ENCODE measurements around the gene SPATS2. TPM values are rescaled to one million over a fixed set of nuclear protein-coding genes. Genes with fewer than 3 reads are reported as not detected.

Gene SPATS2
- total RNA-seq, 4 donors from 2014 or later = 3.3 to 46.0 (median 16.0) TPM

- no peak overlapping the region for H3K4me3 ChIP-seq
- no peak overlapping the region for H3K27ac ChIP-seq
- no peaks in the 10 kb centered on the region for H3K9me3 ChIP-seq
- H3K4me1 ChIP-seq = no peaks in the 10 kb centered on the region
- TF ChIP-seq CTCF (IDR thresholded peaks at IDR 0.05) (no peak), POLR2A (IDR thresholded peaks at IDR 0.05) (no peak)
- H3K27me3 ChIP-seq = no peaks in the 10 kb centered on the region
- intact Hi-C loops (cut with DNase I; ENCODE audit: low total_unique reads) = no loop called here
- no peaks in the 10 kb centered on the region for H3K36me3 ChIP-seq
- no peak for DNase-seq
These were observed 45.7 kb downstream of the SPATS2 start for GRCh38 chr12:49413010-49413409.

DNA sequence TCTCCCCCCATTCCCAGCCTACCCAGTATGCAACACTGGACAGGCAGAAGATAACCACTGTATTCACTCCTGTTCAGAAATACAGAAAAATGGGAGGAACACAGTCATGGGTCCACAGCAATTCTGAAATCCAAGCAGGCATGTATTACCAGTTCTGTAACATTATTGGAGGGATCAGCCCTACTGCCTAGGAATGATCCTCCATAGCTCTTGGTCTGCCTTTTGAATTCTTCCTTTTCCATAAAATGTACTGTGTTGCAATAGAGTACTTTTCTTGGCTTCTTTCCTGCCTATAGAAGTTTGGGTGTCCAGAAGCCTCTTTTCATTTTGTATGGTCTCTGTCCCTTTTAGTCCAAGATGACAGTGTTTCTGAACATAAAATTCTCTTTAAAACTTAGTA is 46.5 kb downstream of the SPATS2 start:
- TF ChIP-seq CTCF (IDR thresholded peaks at IDR 0.05) (no peak), POLR2A (IDR thresholded peaks at IDR 0.05) (no peak)
- Histone ChIP-seq H3K27ac (no peak overlapping the region), H3K9me3 (no peaks in the 10 kb centered on the region), H3K36me3 (no peaks in the 10 kb centered on the region), H3K27me3 (no peaks in the 10 kb centered on the region), H3K4me1 (no peaks in the 10 kb centered on the region), H3K4me3 (no peak overlapping the region)
- no peak for DNase-seq
- intact Hi-C loops (cut with DNase I; ENCODE audit: low total_unique reads) = no loop called here

DNA sequence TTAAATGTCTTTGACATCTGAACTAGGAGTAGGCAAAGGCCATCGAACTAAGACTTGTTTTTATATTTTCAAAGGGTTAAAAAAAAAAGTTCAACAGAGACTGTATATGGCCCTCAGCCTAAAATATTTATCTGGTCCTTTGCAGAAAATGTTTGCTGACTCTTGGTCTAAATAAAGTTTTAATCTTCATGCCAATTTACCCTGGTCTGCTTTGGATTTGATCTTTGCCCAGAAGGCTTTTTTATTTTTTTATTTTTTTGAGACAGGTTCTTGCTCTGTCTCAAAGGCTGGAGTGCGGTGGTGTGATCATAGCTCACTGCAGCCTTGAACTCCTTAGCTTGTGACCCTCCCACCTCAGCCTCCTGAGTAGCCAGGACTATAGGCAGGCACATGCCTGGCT is 47.1 kb downstream of the SPATS2 start:
- no peak overlapping the region for H3K4me3 ChIP-seq
- intact Hi-C loops (cut with DNase I; ENCODE audit: low total_unique reads) = no loop called here
- no peak for DNase-seq
- H3K36me3 ChIP-seq = no peaks in the 10 kb centered on the region
- H3K27ac ChIP-seq = no peak overlapping the region
- no peaks in the 10 kb centered on the region for H3K27me3 ChIP-seq
- TF ChIP-seq CTCF (IDR thresholded peaks at IDR 0.05) (no peak), POLR2A (IDR thresholded peaks at IDR 0.05) (no peak)
- H3K4me1 ChIP-seq = no peaks in the 10 kb centered on the region
- H3K9me3 ChIP-seq = no peaks in the 10 kb centered on the region

- no peaks in the 10 kb centered on the region for H3K4me1 ChIP-seq
- intact Hi-C loops (cut with DNase I; ENCODE audit: low total_unique reads) = no loop called here
- H3K4me3 ChIP-seq = no peak overlapping the region
- no peak overlapping the region for H3K27ac ChIP-seq
- TF ChIP-seq CTCF (IDR thresholded peaks at IDR 0.05) = no peak
- TF ChIP-seq POLR2A (IDR thresholded peaks at IDR 0.05) = no peak
- no peaks in the 10 kb centered on the region for H3K36me3 ChIP-seq
- H3K9me3 ChIP-seq = no peaks in the 10 kb centered on the region
- no peaks in the 10 kb centered on the region for H3K27me3 ChIP-seq
- DNase-seq = no peak
These were observed 48.3 kb downstream of the SPATS2 start for GRCh38 chr12:49415521-49415970.

DNA sequence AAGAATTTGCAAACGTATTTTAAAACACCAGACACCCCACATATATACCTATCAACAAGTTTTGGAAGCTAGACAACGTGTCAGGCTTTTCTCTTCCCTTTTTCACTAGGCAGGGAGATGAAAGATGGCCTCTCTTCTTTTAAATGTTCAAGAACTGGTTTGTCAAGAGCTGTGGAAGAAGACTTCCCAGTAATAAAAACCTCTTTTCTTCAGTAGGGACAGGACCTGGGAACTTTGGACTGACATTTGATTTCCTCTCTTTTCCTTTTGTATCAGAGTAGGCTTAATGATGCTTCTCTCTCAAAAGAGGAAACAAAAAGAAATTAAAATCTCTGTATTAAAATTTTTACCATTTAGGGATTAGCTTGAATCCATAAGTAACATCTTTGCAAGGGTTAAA is 49.6 kb downstream of the SPATS2 start:
- H3K27me3 ChIP-seq = no peaks in the 10 kb centered on the region
- DNase-seq = no peak
- H3K4me3 ChIP-seq = no peak overlapping the region
- H3K27ac ChIP-seq = no peak overlapping the region
- intact Hi-C loops (cut with DNase I; ENCODE audit: low total_unique reads) = no loop called here
- H3K4me1 ChIP-seq = no peaks in the 10 kb centered on the region
- H3K9me3 ChIP-seq = no peaks in the 10 kb centered on the region
- TF ChIP-seq CTCF (IDR thresholded peaks at IDR 0.05) = no peak
- TF ChIP-seq POLR2A (IDR thresholded peaks at IDR 0.05) = no peak
- no peaks in the 10 kb centered on the region for H3K36me3 ChIP-seq
